HCT116 (cell line): ENCODE results near the gene ARL15. TPM values are rescaled to one million over a fixed set of nuclear protein-coding genes. Genes with fewer than 3 reads are reported as not detected.

Source experiments
- ATAC-seq: fragments of 200-7000 bp; cut with Tn5 transposase; 2 replicates; pipeline ENCODE4 v1.9.1; 2020; ENCODE audit warnings: mild to moderate bottlenecking, moderate library complexity
- BruUV-seq: library from RNA; stranded (reverse); fragments of 400-500 nt; replicated peaks from 2 replicates; lab custom pipeline; 2021; lab: Mats Ljungman, UMichigan
- CTCF ChIA-PET: fragments of 300-600 bp; sonication (Branson Sonifier 250); formaldehyde crosslinking; loops from one replicate; lab custom pipeline; 2021; ENCODE audit warnings: antibody characterized with exemption; lab: Charles Lee
- POLR2A ChIA-PET: fragments of 300-600, 350-600 bp; sonication (Branson Sonifier 250); formaldehyde crosslinking; loops from one replicate; lab custom pipeline; 2021; ENCODE audit warnings: antibody characterized with exemption; lab: Charles Lee
- RAD21 ChIA-PET, 2 experiments: fragments of 300-600 bp; sonication (Branson Sonifier 250); formaldehyde crosslinking; loops; one replicate each; lab custom pipeline; 2023; ENCODE audit warnings: low total read pairs in 2 of 2; ENCODE audit not compliant: uncharacterized antibody in 2 of 2, unreplicated experiment in 2 of 2, low non-redundant PET in 1 of 2; lab: Charles Lee
- DNase-seq: peaks from one replicate; pipeline ENCODE4 v3.0.0-alpha.2; 2010; ENCODE audit warnings: low read depth, low spot score
- H2AFZ ChIP-seq: fragments of 200-600 bp; shearing (Covaris generic), sonication (generic); 2 replicates; pipeline ENCODE4 v1.6.1; 2017; ENCODE audit warnings: low read depth, mixed run types, mixed read lengths, antibody characterized with exemption, low read length; ENCODE audit not compliant: poor library complexity, severe bottlenecking
- H3K27ac ChIP-seq: 2 replicates; pipeline ENCODE4 v1.5.1; 2012; ENCODE audit warnings: low read depth, low read length
- H3K27me3 ChIP-seq: fragments of 200-600 bp; sonication (generic); 2 replicates; pipeline ENCODE4 v1.6.1; 2016; ENCODE audit warnings: mixed run types, low read length, mixed read lengths; ENCODE audit not compliant: insufficient read depth
- H3K36me3 ChIP-seq, 2 experiments: fragments of 200-500 bp in 1 of 2; fragments of 200-600 bp in 1 of 2; sonication (Bioruptor generic) in 1 of 2; sonication (generic) in 1 of 2; 2 replicates each; pipeline versions ENCODE4 v1.5.1 to v1.6.1; 2014 to 2016; ENCODE audit warnings: low read length in 2 of 2, inconsistent platforms in 1 of 2, mixed read lengths in 1 of 2, mixed run types in 1 of 2; ENCODE audit not compliant: insufficient read depth in 2 of 2, control insufficient read depth in 1 of 2
- H3K4me1 ChIP-seq, 2 experiments: fragments of 200-600 bp in 1 of 2; sonication (generic) in 1 of 2; 2 replicates each; pipeline versions ENCODE4 v1.5.1 to v1.6.1; 2012 to 2017; ENCODE audit warnings: low read length in 2 of 2, inconsistent platforms in 1 of 2, mild to moderate bottlenecking in 1 of 2, mixed read lengths in 1 of 2, mixed run types in 1 of 2, moderate library complexity in 1 of 2; ENCODE audit not compliant: insufficient read depth in 2 of 2, control insufficient read depth in 1 of 2
- H3K4me2 ChIP-seq: fragments of 200-600 bp; sonication (generic); 2 replicates; pipeline ENCODE4 v1.6.1; 2017; ENCODE audit warnings: mixed run types, low read length, mixed read lengths
- H3K4me3 ChIP-seq, 2 experiments: fragments of 200-600 bp in 1 of 2; sonication (generic) in 1 of 2; replicated peaks in 1 of 2; 2 replicates each; pipeline ENCODE4 v1.5.1; 2011 to 2016; ENCODE audit warnings: low read length in 2 of 2, control low read depth in 1 of 2, low read depth in 1 of 2, mild to moderate bottlenecking in 1 of 2, mixed read lengths in 1 of 2, mixed run types in 1 of 2
- H3K79me2 ChIP-seq: fragments of 200-600 bp; sonication (generic); 2 replicates; pipeline ENCODE4 v1.6.1; 2017; ENCODE audit warnings: mild to moderate bottlenecking, mixed run types, low read length, moderate library complexity, mixed read lengths; ENCODE audit not compliant: insufficient read depth
- H3K9ac ChIP-seq: fragments of 200-600 bp; sonication (generic); 2 replicates; pipeline ENCODE4 v1.6.1; 2016; ENCODE audit warnings: low read length, mixed read lengths
- H3K9me2 ChIP-seq: fragments of 200-600 bp; sonication (generic), shearing (Covaris generic); 2 replicates; pipeline ENCODE4 v1.6.1; 2017; ENCODE audit warnings: mixed run types, mild to moderate bottlenecking, moderate library complexity; ENCODE audit not compliant: insufficient read depth
- H3K9me3 ChIP-seq, 2 experiments: fragments of 200-500 bp in 1 of 2; fragments of 200-600 bp in 1 of 2; sonication (Bioruptor generic) in 1 of 2; sonication (generic) in 1 of 2; 2 replicates each; pipeline ENCODE4 v1.6.1; 2014 to 2017; ENCODE audit warnings: low read length in 2 of 2, mixed read lengths in 2 of 2, inconsistent platforms in 1 of 2, low read depth in 1 of 2, mild to moderate bottlenecking in 1 of 2, mixed run types in 1 of 2, moderate library complexity in 1 of 2; ENCODE audit not compliant: control insufficient read depth in 1 of 2, insufficient read depth in 1 of 2
- H4K20me1 ChIP-seq: fragments of 200-600 bp; sonication (generic), shearing (Covaris generic); 2 replicates; pipeline ENCODE4 v1.6.1; 2017; ENCODE audit warnings: mixed run types, mild to moderate bottlenecking, moderate library complexity; ENCODE audit not compliant: insufficient read depth
- CBX3 ChIP-seq: IDR thresholded peaks from 2 replicates; pipeline ENCODE4 v1.6.1; 2012; ENCODE audit warnings: low read depth
- CTCF ChIP-seq, 3 experiments: fragments of 200-600 bp in 1 of 3; sonication (generic) in 1 of 3; IDR thresholded peaks in 2 of 3; conservative IDR thresholded peaks in 1 of 3; 2 replicates each; pipeline ENCODE4 v1.5.1; 2012 to 2017; ENCODE audit warnings: low read depth in 2 of 3, low read length in 2 of 3, antibody characterized with exemption in 1 of 3, borderline replicate concordance in 1 of 3, control low read depth in 1 of 3, mild to moderate bottlenecking in 1 of 3, mixed read lengths in 1 of 3, mixed run types in 1 of 3, moderate library complexity in 1 of 3; ENCODE audit not compliant: insufficient read depth in 1 of 3
- EZH2 ChIP-seq: fragments of 200-600 bp; sonication (generic); IDR thresholded peaks from 2 replicates; pipeline ENCODE4 v1.6.1; 2017; ENCODE audit warnings: antibody characterized with exemption, mixed run types
- JUND ChIP-seq: IDR thresholded peaks from 2 replicates; pipeline ENCODE4 v1.6.1; 2012
- POLR2A ChIP-seq: IDR thresholded peaks from 2 replicates; pipeline ENCODE4 v1.7.0; 2011; ENCODE audit warnings: borderline replicate concordance; ENCODE audit not compliant: insufficient read depth, insufficient read length; ENCODE audit errors: extremely low read depth
- ZBTB33 ChIP-seq: IDR thresholded peaks from 2 replicates; pipeline ENCODE4 v1.6.1; 2011; ENCODE audit warnings: mild to moderate bottlenecking, low read length, moderate library complexity; ENCODE audit not compliant: insufficient replicate concordance; ENCODE audit errors: extremely low read depth
- intact Hi-C: fragments of 100-400 bp; cut with micrococcal nuclease; formaldehyde crosslinking; loops from 2 replicates; pipeline ENCODE4 v1.10.0; 2022
- total RNA-seq: library from RNA; stranded (reverse); gene quantifications from one replicate; pipeline ENCODE4 v1.2.1, GENCODE V29; 2021; ENCODE audit not compliant: unreplicated experiment

The ARL15 gene
- total RNA-seq, 1 experiment from 2014 or later = 15.0 TPM

- no peaks in the 10 kb centered on the region for H3K4me1 ChIP-seq
- no peak for TF ChIP-seq EZH2
- TF ChIP-seq CBX3 = no peak
- TF ChIP-seq CTCF (IDR thresholded peaks at IDR 0.05 in 2 of 3, conservative IDR thresholded peaks at IDR 0.05 in 1 of 3; ENCODE audit: borderline replicate concordance in 1 of 3, insufficient read depth in 1 of 3, low read depth in 2 of 3, low read length in 2 of 3) = no peak
- no peak for TF ChIP-seq JUND
- TF ChIP-seq POLR2A = no peak
- BruUV-seq = no TSS peak
- no peaks in the 10 kb centered on the region for H3K9me2 ChIP-seq
- no peaks in the 10 kb centered on the region for H3K9me3 ChIP-seq
- H3K9ac ChIP-seq = no peak overlapping the region
- H4K20me1 ChIP-seq = no peaks in the 10 kb centered on the region
- intact Hi-C loops = no loop called here
- H3K4me3 ChIP-seq = no peak overlapping the region
- ATAC-seq = no peak
- no peaks in the 10 kb centered on the region for H3K27me3 ChIP-seq
- RAD21 ChIA-PET = no interaction called here
- no peak for DNase-seq
- no peak overlapping the region for H2AFZ ChIP-seq
- POLR2A ChIA-PET = interaction anchor here (1.4 kb wide), 1 partner anchor 21 kb away, joined by 3 read pairs; no protein-coding TSS in a partner anchor
- no peak overlapping the region for H3K27ac ChIP-seq
- no peak overlapping the region for H3K4me2 ChIP-seq
- no peaks in the 10 kb centered on the region for H3K79me2 ChIP-seq
- no peaks in the 10 kb centered on the region for H3K36me3 ChIP-seq
- CTCF ChIA-PET = no interaction called here
Observed at GRCh38 chr5:54332720-54333119, 22.3 kb upstream of the ARL15 start.

GRCh38 chr5:54329731-54330709, 19.6 kb upstream of the ARL15 start:
- no TSS peak for BruUV-seq
- Histone ChIP-seq H3K79me2 (no peaks in the 10 kb centered on the region), H3K4me1 (no peaks in the 10 kb centered on the region), H3K27me3 (no peaks in the 10 kb centered on the region), H3K9me3 (no peaks in the 10 kb centered on the region), H3K9me2 (no peaks in the 10 kb centered on the region), H3K27ac (no peak overlapping the region), H2AFZ (no peak overlapping the region), H3K9ac (no peak overlapping the region), H3K4me2 (no peak overlapping the region), H3K4me3 (no peak overlapping the region), H4K20me1 (no peaks in the 10 kb centered on the region), H3K36me3 (no peaks in the 10 kb centered on the region)
- TF ChIP-seq ZBTB33 = no peak
- 0 out of 6 replicates have a peak, but pooled peaks of 1 of the 3 experiments have one; percentile 10 for TF ChIP-seq CTCF (IDR thresholded peaks at IDR 0.05 in 2 of 3, conservative IDR thresholded peaks at IDR 0.05 in 1 of 3; ENCODE audit: borderline replicate concordance in 1 of 3, insufficient read depth in 1 of 3, low read depth in 2 of 3, low read length in 2 of 3)
- RAD21 ChIA-PET = no interaction called here
- intact Hi-C loops = no loop called here
- POLR2A ChIA-PET = no interaction called here
- DNase-seq (no peak), ATAC-seq (no peak)
- CTCF ChIA-PET = no interaction called here
